Neural crest cell (in vitro differentiated cells): ENCODE measurements around the gene ZNF429. TPM values are rescaled to one million over a fixed set of nuclear protein-coding genes. Genes with fewer than 3 reads are reported as not detected.

Experiments
- DNase-seq: peaks from one replicate; pipeline ENCODE4 v3.0.0; 2021; ENCODE audit warnings: low read depth, mixed read lengths, low spot score
- H3K27ac Mint-ChIP-seq: one replicate; pipeline ENCODE4 v1.8.0; 2021; ENCODE audit warnings: mild to moderate bottlenecking, mixed read lengths; ENCODE audit not compliant: unreplicated experiment
- H3K27me3 Mint-ChIP-seq: 2 replicates; pipeline ENCODE4 v1.8.0; 2021; ENCODE audit warnings: low read depth, mild to moderate bottlenecking, mixed read lengths
- H3K36me3 Mint-ChIP-seq: 2 replicates; pipeline ENCODE4 v1.8.0; 2021; ENCODE audit warnings: low read depth, mild to moderate bottlenecking, mixed read lengths
- H3K4me1 Mint-ChIP-seq: 2 replicates; pipeline ENCODE4 v1.8.0; 2021; ENCODE audit warnings: mixed read lengths
- H3K4me3 Mint-ChIP-seq: one replicate; pipeline ENCODE4 v1.8.0; 2021; ENCODE audit warnings: mild to moderate bottlenecking, mixed read lengths
- H3K9me3 Mint-ChIP-seq: 2 replicates; pipeline ENCODE4 v1.8.0; 2021; ENCODE audit warnings: mixed read lengths
- CTCF ChIP-seq: fragments of 200-600 bp; sonication (generic); conservative IDR thresholded peaks from 2 replicates; pipeline ENCODE4 v1.5.0; 2021; ENCODE audit warnings: antibody characterized with exemption, mild to moderate bottlenecking
- total RNA-seq: library from RNA; stranded (reverse); gene quantifications from 2 replicates; pipeline ENCODE4 v1.2.1, GENCODE V29; 2021

ZNF429 gene
- total RNA-seq, 1 donor from 2014 or later = 17.7 TPM

- H3K4me3 Mint-ChIP-seq = peak overlapping the region; percentile 56
- peaks cover 15% of the 10 kb centered on the region for H3K9me3 Mint-ChIP-seq
- no peak overlapping the region for H3K27ac Mint-ChIP-seq
- no peaks in the 10 kb centered on the region for H3K4me1 Mint-ChIP-seq
- peaks cover 44% of the 10 kb centered on the region for H3K36me3 Mint-ChIP-seq
- no peaks in the 10 kb centered on the region for H3K27me3 Mint-ChIP-seq
- no peak for TF ChIP-seq CTCF
- DNase-seq = no peak
Observed at GRCh38 chr19:21484631-21485030, 20.8 kb upstream of the ZNF429 start.

- Mint-ChIP-seq H3K9me3 (peaks cover 15% of the 10 kb centered on the region), H3K4me1 (no peaks in the 10 kb centered on the region), H3K36me3 (peaks cover 53% of the 10 kb centered on the region), H3K4me3 (no peak overlapping the region), H3K27ac (no peak overlapping the region), H3K27me3 (no peaks in the 10 kb centered on the region)
- no peak for TF ChIP-seq CTCF
- DNase-seq = no peak
Observed at GRCh38 chr19:21485926-21486325, 19.5 kb upstream of the ZNF429 start.

- H3K4me3 Mint-ChIP-seq = no peak overlapping the region
- no peak for TF ChIP-seq CTCF
- H3K4me1 Mint-ChIP-seq = no peaks in the 10 kb centered on the region
- no peak overlapping the region for H3K27ac Mint-ChIP-seq
- peaks cover 44% of the 10 kb centered on the region for H3K36me3 Mint-ChIP-seq
- H3K27me3 Mint-ChIP-seq = no peaks in the 10 kb centered on the region
- DNase-seq = no peak
- H3K9me3 Mint-ChIP-seq = peaks cover 15% of the 10 kb centered on the region
Observed at GRCh38 chr19:21487969-21488368, 17.4 kb upstream of the ZNF429 start.

- TF ChIP-seq CTCF = no peak
- no peaks in the 10 kb centered on the region for H3K27me3 Mint-ChIP-seq
- H3K4me1 Mint-ChIP-seq = no peaks in the 10 kb centered on the region
- H3K36me3 Mint-ChIP-seq = peaks cover 44% of the 10 kb centered on the region
- H3K27ac Mint-ChIP-seq = no peak overlapping the region
- H3K4me3 Mint-ChIP-seq = no peak overlapping the region
- no peak for DNase-seq
- peaks cover 13% of the 10 kb centered on the region for H3K9me3 Mint-ChIP-seq
Observed at GRCh38 chr19:21491146-21491545, 14.3 kb upstream of the ZNF429 start.

GRCh38 chr19:21492947-21493906 lies 12.2 kb upstream of the ZNF429 start:
- Mint-ChIP-seq H3K36me3 (peaks cover 52% of the 10 kb centered on the region), H3K27me3 (no peaks in the 10 kb centered on the region), H3K27ac (no peak overlapping the region), H3K9me3 (peaks cover 7% of the 10 kb centered on the region), H3K4me1 (no peaks in the 10 kb centered on the region), H3K4me3 (no peak overlapping the region)
- TF ChIP-seq CTCF = no peak
- no peak for DNase-seq
